Fibroblast of pulmonary artery (primary cell): ENCODE data around the gene AACS.
A peak's percentile ranks its signal among the peaks of the same experiment; 100 is the strongest.

Experiments
- DNase-seq: peaks from one replicate; pipeline ENCODE4 v3.0.0-alpha.2; 2010; ENCODE audit warnings: low read depth
- H3K4me3 ChIP-seq: replicated peaks from 2 replicates; pipeline ENCODE4 v1.5.1; 2011; ENCODE audit warnings: low read depth, mild to moderate bottlenecking, control low read depth, low read length, moderate library complexity
- CTCF ChIP-seq: IDR thresholded peaks from 2 replicates; pipeline ENCODE4 v1.5.1; 2011; ENCODE audit warnings: mild to moderate bottlenecking, control low read depth, low read length, inconsistent platforms; ENCODE audit errors: missing control alignments

Gene AACS

GRCh38 chr12:125091401-125091800, 26.2 kb downstream of the AACS start:
- H3K4me3 ChIP-seq = no peak overlapping the region
- TF ChIP-seq CTCF = no peak
- DNase-seq = no peak

DNA sequence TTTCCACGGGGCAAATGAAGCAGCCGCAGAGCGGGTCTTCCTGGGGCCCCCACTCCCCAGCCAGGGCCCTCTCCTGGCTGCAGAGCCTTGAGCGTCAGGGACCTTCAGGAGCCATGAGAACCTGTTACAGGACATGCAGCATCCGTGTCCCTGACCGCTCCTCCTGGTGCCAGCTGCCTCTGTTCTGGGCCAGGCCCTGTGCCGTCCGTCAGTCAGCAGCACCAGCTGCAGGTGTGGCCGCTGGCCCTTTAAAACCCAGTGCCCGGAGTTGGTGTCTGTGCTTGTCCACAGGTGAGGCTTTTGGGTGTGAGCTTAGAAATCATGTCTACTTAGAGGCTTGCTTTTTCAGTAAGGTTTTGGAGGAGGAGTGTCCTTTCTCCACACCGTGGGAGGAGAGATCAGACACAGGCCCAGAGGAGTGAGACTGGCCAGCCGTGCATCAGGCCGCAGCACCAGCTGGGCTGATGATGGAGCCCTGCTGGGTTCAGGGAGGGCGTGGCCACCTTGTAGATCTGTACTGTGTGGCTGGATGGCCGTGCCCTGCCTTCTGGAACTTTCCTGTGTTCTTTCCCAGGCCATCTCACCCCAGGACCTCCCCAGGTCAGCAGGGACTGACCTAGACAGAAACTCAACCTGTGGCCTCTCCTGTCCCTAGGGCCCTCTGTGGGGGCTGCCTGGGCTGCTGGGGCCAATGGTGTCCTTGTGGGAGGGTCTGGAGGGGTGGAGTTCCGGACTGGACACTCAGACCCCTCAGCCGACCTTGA, 27.1 kb downstream of the AACS start:
- H3K4me3 ChIP-seq = no peak overlapping the region
- TF ChIP-seq CTCF = no peak
- no peak for DNase-seq

DNA sequence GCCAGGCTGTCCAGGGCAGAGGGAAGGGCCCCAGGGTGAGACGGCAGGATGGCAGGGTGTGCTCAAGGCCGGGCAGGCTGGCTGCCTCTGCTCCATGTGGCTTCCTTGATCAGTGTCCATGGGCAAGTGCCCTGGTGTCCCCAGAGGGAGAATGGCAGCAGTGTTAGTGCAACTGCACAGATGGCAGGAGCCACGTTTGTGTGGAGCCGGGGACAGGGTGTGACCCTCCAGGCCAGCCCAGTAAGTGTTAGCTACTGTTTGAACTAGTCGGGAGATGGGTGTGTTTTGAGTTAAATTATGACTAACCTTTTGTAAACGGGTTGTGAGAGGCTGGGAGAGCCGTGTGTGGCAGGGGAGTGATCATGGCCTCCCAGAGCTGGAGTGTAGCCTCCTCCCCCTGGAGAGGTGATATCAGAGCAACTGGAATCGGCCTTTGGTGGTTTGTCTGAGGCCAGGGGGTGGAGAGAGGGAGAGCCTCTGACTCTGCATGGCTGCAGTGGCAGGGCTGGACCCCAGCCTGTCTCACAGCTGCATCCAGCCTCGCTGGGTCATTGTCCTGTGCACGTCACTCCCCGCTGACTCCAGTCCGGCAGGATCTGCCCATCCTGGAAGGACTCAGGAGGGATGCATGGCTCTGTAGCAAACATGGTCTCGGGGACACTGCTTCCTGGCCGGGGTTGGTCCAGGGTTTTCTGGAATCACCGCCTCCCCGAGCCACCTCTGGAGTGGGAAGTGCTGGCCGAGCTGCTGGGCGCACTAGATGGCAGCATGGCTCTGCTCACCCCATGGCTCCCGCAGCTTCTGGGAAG, 27.8 kb downstream of the AACS start:
- no peak overlapping the region for H3K4me3 ChIP-seq
- TF ChIP-seq CTCF = no peak
- peak; percentile 24 for DNase-seq

DNA sequence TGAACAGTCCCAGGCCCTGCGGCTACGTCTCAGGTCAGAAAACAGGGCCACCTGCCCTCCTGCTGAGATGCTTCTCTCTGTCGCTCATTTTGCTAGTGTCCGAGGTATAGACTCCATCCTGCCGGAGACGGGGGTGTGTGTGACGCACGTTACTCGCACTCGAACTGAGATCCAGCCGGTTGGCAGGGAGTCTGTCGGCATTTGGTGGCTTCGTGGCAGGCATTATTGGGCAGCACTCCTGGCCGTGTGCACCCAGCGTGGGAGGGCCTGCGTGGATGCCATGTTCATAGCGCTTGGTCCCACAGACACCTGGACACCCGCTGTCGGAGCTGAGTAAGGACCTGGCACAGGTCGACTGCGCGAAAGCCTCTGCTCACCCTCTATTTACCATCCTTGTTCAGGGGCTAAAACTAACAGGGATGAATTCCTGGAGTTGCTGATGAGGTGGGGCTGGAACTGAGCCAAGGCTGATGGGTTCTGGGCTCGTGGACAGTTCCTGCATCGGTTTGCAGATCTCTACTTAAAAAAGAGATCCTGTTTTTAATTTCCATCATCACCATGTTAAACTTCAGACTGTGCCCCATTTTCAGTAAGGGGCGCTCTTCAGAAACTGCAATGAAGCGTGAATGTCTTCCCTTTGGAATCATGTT, 28.6 kb downstream of the AACS start:
- no peak for DNase-seq
- no peak for TF ChIP-seq CTCF
- H3K4me3 ChIP-seq = no peak overlapping the region

DNA sequence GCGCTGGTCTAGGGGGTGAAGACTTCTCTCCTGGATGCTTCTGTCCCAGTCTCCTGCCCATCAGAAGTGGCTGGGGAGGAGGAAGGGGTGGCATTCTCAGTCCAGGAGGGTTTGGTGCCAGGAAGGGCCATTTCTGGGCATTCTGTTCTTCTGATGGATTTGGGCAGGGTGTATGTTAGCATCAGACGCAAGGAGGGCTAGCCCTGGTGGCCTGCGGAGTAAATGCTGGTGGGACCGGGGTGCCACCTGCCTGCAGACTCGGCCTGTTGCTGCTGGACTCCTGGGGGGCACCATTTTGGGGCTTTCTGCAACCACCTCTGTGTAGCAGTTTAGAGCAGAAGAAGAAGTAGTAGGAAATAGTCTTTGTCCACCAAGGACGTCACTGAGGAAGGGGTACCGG, 31.7 kb downstream of the AACS start:
- H3K4me3 ChIP-seq = no peak overlapping the region
- no peak for TF ChIP-seq CTCF
- no peak for DNase-seq

DNA sequence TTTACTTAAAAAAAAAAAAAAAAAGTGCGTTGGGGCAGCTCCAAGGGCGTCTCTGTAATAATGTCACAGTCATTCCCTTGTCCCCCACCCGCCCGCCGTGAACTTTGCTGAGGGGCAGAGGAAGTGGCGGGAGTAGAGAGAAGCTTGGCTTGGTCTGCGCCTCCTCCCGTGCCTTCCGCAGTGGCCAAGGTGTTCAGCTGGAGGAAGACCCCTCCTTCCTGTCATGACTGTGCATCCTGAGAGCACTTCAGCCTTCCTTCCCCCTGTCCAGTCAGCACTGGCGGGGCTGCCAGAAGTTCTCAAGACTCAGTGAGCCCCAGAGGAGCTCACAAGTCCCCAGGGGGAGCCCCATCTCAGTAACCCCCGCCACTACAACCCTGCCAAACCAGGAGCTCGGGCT, 32.2 kb downstream of the AACS start:
- DNase-seq = no peak
- H3K4me3 ChIP-seq = no peak overlapping the region
- TF ChIP-seq CTCF = no peak
